Astrocyte of the spinal cord (primary cell): Measurements from ENCODE around the gene BCL2.

Experiments
- DNase-seq: peaks from one replicate; pipeline ENCODE4 v3.0.0; 2011; ENCODE audit warnings: low read depth, low spot score
- H3K4me3 ChIP-seq: 2 replicates; pipeline ENCODE4 v1.5.1; 2011; ENCODE audit warnings: low read depth, mild to moderate bottlenecking, low read length, moderate library complexity
- CTCF ChIP-seq: IDR thresholded peaks from 2 replicates; pipeline ENCODE4 v1.5.1; 2012; ENCODE audit warnings: low read depth, mild to moderate bottlenecking, low read length, inconsistent platforms
- in situ Hi-C: cut with HindIII; loops from 2 replicates; pipeline ENCODE4 v1.10.0; 2017; ENCODE audit warnings: low sequenced_read_pairs

Gene BCL2

DNA sequence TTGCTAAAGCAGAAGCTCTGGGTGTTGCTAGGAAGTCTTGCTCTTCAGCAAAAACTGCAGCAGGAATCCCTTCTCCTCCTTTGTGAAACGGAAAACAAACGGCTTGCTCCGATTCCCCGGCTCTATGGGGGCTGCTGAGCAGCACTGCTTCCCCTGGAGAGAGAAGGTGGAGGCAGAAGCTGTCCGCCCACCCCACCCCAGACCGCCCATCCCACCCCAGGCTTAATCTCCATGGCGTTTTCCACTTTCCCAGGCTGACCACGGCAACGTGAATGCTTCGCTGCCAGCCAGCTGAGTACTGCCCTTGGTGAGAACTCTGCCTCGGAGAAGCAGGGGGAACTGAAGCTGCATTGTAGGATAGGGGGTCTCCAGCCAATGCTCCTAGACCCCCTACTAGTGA, 139.2 kb downstream of the BCL2 start:
- in situ Hi-C loops, result no loop called here
- no peak overlapping the region for H3K4me3 ChIP-seq
- DNase-seq, result no peak
- TF ChIP-seq CTCF, result no peak

DNA sequence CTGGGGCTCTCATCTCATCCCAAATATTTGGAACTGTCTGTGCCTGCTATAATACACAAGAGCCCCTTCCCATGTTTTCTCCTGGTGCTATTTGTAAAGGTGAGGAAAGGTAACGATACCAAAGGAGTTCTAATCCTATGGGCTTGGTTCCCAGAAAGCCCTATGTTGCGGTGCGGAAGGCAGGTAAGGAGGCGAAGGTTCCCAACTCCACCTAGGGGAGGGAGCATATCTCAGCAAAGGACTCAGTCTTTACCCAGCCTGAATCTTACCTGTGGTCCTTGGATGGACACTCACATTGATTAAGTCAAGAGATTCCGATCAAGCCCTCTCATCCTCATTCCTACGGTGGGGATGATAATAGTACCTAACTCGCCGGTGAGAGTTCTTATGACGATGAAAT, 140.1 kb downstream of the BCL2 start:
- no peak overlapping the region for H3K4me3 ChIP-seq
- in situ Hi-C loops, result no loop called here
- no peak for TF ChIP-seq CTCF
- no peak for DNase-seq

GRCh38 chr18:63178971-63179370, 140.6 kb downstream of the BCL2 start:
- no peak for TF ChIP-seq CTCF
- no peak for DNase-seq
- H3K4me3 ChIP-seq, result no peak overlapping the region
- in situ Hi-C loops, result no loop called here

DNA sequence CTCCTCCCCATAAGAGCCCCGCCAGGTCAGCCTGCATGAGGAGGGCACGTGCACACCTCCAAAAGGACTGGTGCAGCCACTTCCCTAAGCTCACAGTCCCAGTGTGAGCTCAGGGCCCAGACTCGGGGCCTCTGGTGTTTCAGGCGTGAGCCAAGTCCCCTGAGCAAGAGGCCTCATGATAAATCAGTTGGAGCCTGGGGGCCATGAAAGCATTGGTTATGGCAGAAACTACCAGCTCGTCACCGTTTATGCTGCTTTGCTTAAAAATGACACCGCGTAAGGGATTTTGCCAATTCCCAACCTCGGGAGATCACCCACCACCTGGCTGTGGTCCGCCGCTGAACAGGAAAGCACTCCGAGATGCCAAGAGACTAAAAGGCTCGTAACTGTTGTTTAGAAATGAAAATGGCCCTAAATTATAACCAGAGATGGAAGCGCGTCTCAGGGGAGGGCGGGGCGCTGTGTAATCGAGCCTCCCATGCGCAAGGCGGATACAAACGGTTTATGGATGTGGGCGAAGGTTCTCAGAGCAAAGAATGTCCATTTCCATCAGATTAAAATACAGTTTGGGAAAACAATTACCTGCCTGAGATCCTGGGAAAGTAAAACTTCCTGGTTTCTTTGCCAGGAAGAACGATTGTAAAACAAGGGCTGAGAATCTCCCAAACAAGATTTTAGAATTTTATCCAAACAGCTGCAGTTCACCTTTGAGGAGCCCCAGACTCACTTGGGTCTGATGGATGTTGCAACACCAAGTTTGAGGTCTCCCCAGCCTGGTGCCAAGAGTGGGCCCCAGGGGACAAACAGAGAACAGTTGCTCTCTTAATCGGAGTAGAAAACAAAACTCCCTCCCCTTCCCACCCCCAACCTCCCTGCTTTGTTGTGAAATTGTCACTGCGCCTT, 141.4 kb downstream of the BCL2 start:
- in situ Hi-C loops, result no loop called here
- TF ChIP-seq CTCF, result no peak
- DNase-seq, result no peak
- H3K4me3 ChIP-seq, result peak overlapping the region; percentile 20

- TF ChIP-seq CTCF, result no peak
- in situ Hi-C loops, result no loop called here
- H3K4me3 ChIP-seq, result no peak overlapping the region
- DNase-seq, result no peak
Measured at GRCh38 chr18:63177259-63177658, 142.3 kb downstream of the BCL2 start.

- H3K4me3 ChIP-seq, result no peak overlapping the region
- in situ Hi-C loops, result no loop called here
- no peak for DNase-seq
- TF ChIP-seq CTCF, result no peak
Measured at GRCh38 chr18:63175264-63175663, 144.3 kb downstream of the BCL2 start.
